MCF 10A (cell line): ENCODE measurements around the gene DENND5A. TPM values are rescaled to one million over a fixed set of nuclear protein-coding genes. Genes with fewer than 3 reads are reported as not detected.
A peak's percentile ranks its signal among the peaks of the same experiment; 100 is the strongest.

Source experiments
- BruUV-seq: library from RNA; stranded (reverse); fragments of 400-500 nt; replicated peaks from 2 replicates; lab custom pipeline; 2021; lab: Mats Ljungman, UMichigan
- CTCF ChIA-PET: fragments of 300-600 bp; sonication (Branson Sonifier 250); formaldehyde crosslinking; extraction: SDS; loops from one replicate; lab custom pipeline; 2021; ENCODE audit warnings: antibody characterized with exemption, inconsistent platforms; lab: Yijun Ruan, JAX
- POLR2A ChIA-PET: fragments of 300-600, 350-650 bp; sonication (Branson Sonifier 250); formaldehyde crosslinking; extraction: SDS; loops from one replicate; lab custom pipeline; 2020; ENCODE audit warnings: antibody characterized with exemption, inconsistent platforms; lab: Yijun Ruan, JAX
- DNase-seq: peaks from one replicate; pipeline ENCODE4 v3.0.0-alpha.2; 2018; ENCODE audit not compliant: unreplicated experiment
- H3K27ac Mint-ChIP-seq: one replicate; pipeline ENCODE4 v1.8.0; 2022; ENCODE audit warnings: mild to moderate bottlenecking, low read depth, mixed read lengths; ENCODE audit not compliant: unreplicated experiment
- H3K27me3 Mint-ChIP-seq: one replicate; pipeline ENCODE4 v1.8.0; 2022; ENCODE audit warnings: mixed read lengths; ENCODE audit not compliant: insufficient read depth, unreplicated experiment
- H3K36me3 Mint-ChIP-seq: one replicate; pipeline ENCODE4 v1.8.0; 2022; ENCODE audit warnings: mild to moderate bottlenecking, moderate library complexity, mixed read lengths; ENCODE audit not compliant: insufficient read depth, unreplicated experiment
- H3K4me1 Mint-ChIP-seq: one replicate; pipeline ENCODE4 v1.8.0; 2022; ENCODE audit warnings: mixed read lengths; ENCODE audit not compliant: insufficient read depth, unreplicated experiment
- H3K4me3 Mint-ChIP-seq: one replicate; pipeline ENCODE4 v1.8.0; 2022; ENCODE audit warnings: mild to moderate bottlenecking, moderate library complexity, mixed read lengths; ENCODE audit not compliant: unreplicated experiment
- H3K9me3 Mint-ChIP-seq: one replicate; pipeline ENCODE4 v1.8.0; 2022; ENCODE audit warnings: mixed read lengths; ENCODE audit not compliant: unreplicated experiment
- intact Hi-C: fragments of 100-400 bp; cut with micrococcal nuclease; formaldehyde crosslinking; loops from 2 replicates; pipeline ENCODE4 v1.14.1; 2022
- total RNA-seq: library from RNA; stranded (reverse); gene quantifications from 2 replicates; pipeline ENCODE4 v1.2.3, GENCODE V29; 2022
- TF ChIP-seq, protein P1 (sequence below): fragments of 200-600 bp; IDR thresholded peaks from one replicate; pipeline ENCODE4 v1.8.0; 2022; ENCODE audit warnings: antibody characterized with exemption, mild to moderate bottlenecking; ENCODE audit not compliant: unreplicated experiment

The DENND5A gene
- total RNA-seq, 1 experiment from 2014 or later, result 55.4 TPM

DNA sequence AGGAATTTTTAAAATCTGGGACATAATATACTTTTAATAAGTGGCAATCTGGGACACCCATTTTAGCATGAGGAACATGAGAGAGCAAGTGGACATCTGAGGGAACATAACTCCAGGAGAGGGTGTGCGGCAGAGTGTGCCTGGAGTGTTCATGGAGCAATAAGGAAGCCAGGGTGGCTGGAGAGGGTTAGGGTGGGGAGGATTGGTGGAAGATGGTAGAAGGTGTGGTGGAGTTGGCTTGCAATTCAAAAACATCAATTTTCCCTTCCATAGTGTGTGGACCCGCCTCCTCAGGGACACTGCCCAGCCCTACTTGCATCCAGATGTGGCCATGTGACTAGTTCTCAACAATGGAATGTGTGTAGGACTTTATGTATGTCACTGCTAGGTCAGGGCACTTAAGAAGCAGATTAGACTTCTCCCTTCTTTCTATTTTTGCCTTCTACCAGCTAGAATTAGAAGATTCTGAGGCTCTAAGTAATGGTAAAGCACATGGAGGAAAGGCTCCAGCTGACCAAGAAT, 4.4 kb upstream of the DENND5A start:
- TF ChIP-seq, protein P1, sequence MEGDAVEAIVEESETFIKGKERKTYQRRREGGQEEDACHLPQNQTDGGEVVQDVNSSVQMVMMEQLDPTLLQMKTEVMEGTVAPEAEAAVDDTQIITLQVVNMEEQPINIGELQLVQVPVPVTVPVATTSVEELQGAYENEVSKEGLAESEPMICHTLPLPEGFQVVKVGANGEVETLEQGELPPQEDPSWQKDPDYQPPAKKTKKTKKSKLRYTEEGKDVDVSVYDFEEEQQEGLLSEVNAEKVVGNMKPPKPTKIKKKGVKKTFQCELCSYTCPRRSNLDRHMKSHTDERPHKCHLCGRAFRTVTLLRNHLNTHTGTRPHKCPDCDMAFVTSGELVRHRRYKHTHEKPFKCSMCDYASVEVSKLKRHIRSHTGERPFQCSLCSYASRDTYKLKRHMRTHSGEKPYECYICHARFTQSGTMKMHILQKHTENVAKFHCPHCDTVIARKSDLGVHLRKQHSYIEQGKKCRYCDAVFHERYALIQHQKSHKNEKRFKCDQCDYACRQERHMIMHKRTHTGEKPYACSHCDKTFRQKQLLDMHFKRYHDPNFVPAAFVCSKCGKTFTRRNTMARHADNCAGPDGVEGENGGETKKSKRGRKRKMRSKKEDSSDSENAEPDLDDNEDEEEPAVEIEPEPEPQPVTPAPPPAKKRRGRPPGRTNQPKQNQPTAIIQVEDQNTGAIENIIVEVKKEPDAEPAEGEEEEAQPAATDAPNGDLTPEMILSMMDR, result no peak
- peaks cover 7% of the 10 kb centered on the region for H3K4me1 Mint-ChIP-seq
- no peaks in the 10 kb centered on the region for H3K9me3 Mint-ChIP-seq
- no peak overlapping the region for H3K4me3 Mint-ChIP-seq
- CTCF ChIA-PET, result interaction anchor here (0.6 kb wide), 2 partner anchors 41 to 291 kb away, joined by 3 read pairs; no protein-coding TSS in a partner anchor
- intact Hi-C loops, result loop anchor here (10.0 kb wide), 1 partner anchor 255 kb away; no protein-coding TSS in a partner anchor
- H3K27ac Mint-ChIP-seq, result no peak overlapping the region
- no peak for DNase-seq
- POLR2A ChIA-PET, result interaction anchor here (0.7 to 2.3 kb wide), 2 partner anchors 11 to 12 kb away, joined by 7 read pairs; no protein-coding TSS in a partner anchor
- H3K36me3 Mint-ChIP-seq, result no peaks in the 10 kb centered on the region
- no peaks in the 10 kb centered on the region for H3K27me3 Mint-ChIP-seq
- no TSS peak for BruUV-seq

DNA sequence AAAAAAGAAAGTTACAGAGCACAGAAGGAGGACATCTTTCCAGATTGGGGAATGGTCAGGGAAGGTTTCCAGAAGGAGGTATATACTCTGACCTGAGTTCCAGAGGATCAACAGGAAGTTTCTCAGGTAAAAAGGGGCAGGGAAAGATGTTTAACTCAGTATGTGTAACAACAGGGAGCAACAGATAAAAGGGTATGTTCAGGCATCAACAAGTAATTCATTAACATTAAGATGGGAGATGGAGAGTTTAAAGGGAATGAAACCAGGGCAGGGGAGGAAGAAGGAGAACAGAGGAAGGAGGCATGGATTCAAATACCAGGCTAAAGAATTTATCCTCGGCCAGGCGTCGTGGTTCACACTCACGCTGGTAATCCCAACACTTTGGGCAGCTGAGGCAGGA, 2.5 kb upstream of the DENND5A start:
- Mint-ChIP-seq H3K4me1 (peaks cover 6% of the 10 kb centered on the region), H3K36me3 (no peaks in the 10 kb centered on the region), H3K27ac (no peak overlapping the region), H3K4me3 (no peak overlapping the region), H3K27me3 (no peaks in the 10 kb centered on the region), H3K9me3 (no peaks in the 10 kb centered on the region)
- intact Hi-C loops, result loop anchor here (10.0 kb wide), 1 partner anchor 253 kb away; no protein-coding TSS in a partner anchor
- TF ChIP-seq, protein P1, result no peak
- CTCF ChIA-PET, result no interaction called here
- DNase-seq, result no peak
- POLR2A ChIA-PET, result no interaction called here
- BruUV-seq, result no TSS peak

DNA sequence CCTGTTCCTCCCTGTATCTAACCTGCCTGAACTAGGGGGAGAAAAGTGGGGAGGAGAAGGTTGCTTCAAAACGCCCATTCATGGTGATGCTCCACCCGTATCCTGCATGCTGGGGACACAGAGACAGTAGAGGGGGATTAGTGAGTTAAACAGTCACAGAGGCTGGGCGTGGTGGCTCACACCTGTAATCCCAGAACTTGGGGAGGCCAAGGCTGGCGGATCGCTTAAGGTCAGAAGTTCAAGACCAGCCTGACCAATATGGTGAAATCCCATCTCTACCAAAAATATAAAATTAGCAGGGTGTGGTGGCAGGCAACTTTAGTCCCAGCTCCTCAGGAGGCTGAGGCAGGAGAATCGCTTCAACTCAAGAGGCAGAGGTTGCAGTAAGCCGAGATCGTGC, 1.8 kb upstream of the DENND5A start:
- no peaks in the 10 kb centered on the region for H3K9me3 Mint-ChIP-seq
- no peaks in the 10 kb centered on the region for H3K27me3 Mint-ChIP-seq
- ChIA-PET CTCF (interaction anchor here (0.7 kb wide), 1 partner anchor 1667 kb away, joined by 4 read pairs; no protein-coding TSS in a partner anchor), POLR2A (interaction anchor here (1.8 kb wide), 1 partner anchor 14 kb away, joined by 5 read pairs; no protein-coding TSS in a partner anchor)
- H3K4me1 Mint-ChIP-seq, result peaks cover 11% of the 10 kb centered on the region
- BruUV-seq, result no TSS peak
- no peaks in the 10 kb centered on the region for H3K36me3 Mint-ChIP-seq
- no peak overlapping the region for H3K4me3 Mint-ChIP-seq
- no peak overlapping the region for H3K27ac Mint-ChIP-seq
- TF ChIP-seq, protein P1, result no peak
- DNase-seq, result no peak
- intact Hi-C loops, result loop anchor here (10.0 kb wide), 1 partner anchor 252 kb away; no protein-coding TSS in a partner anchor

DNA sequence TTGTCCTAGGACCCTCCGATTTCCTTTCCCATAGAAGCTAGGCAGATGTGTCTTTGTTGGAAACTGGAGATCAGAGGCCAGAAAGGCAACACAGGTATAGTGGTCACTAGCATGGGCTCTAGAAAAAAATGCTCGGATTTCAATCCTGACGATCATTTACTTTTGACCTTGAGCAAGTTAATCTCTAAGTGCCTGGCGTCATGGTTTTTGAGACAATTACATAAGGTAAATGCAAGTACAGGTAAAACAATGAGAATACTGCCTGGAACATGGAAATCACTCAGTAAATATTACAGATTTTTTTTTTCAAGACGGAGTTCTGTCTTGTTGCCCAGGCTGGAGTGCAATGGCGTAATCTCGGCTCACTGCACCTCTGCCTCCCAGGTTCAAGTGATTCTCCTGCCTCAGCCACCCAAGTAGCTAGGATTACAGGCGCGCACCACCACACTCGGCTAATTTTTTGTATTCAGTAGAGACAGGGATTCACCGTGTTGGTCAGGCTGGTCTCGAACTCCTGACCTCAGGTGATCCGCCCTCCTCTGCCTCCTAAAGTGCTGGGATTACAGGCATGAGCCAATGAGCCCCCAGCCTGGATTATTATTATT, 1.1 kb upstream of the DENND5A start:
- BruUV-seq, result TSS peak; percentile 51
- no peak for DNase-seq
- Mint-ChIP-seq H3K27me3 (no peaks in the 10 kb centered on the region), H3K9me3 (no peaks in the 10 kb centered on the region), H3K4me3 (peak overlapping the region; percentile 84), H3K27ac (peak overlapping the region; percentile 70), H3K36me3 (no peaks in the 10 kb centered on the region), H3K4me1 (peaks cover 15% of the 10 kb centered on the region)
- intact Hi-C loops, result loop anchor here (10.0 kb wide), 1 partner anchor 251 kb away; no protein-coding TSS in a partner anchor
- CTCF ChIA-PET, result interaction anchor here (0.7 to 0.8 kb wide), 2 partner anchors 12 to 57 kb away, joined by 3 read pairs; no protein-coding TSS in a partner anchor
- TF ChIP-seq, protein P1, result no peak
- POLR2A ChIA-PET, result interaction anchor here (1.0 to 2.3 kb wide), 5 partner anchors 11 to 120 kb away, joined by 3 to 14 read pairs (median 5); no protein-coding TSS in a partner anchor
